Neural progenitor cell (in vitro differentiated cells): Measurements from ENCODE around the gene FMO3. TPM values are rescaled to one million over a fixed set of nuclear protein-coding genes. Genes with fewer than 3 reads are reported as not detected.

Experiments
- DNase-seq: peaks from one replicate; pipeline ENCODE4 v3.0.0-alpha.2; 2016; ENCODE audit warnings: low spot score
- H2AFZ ChIP-seq: fragments of 200-600 bp; sonication (generic); replicated peaks from 2 replicates; pipeline ENCODE4 v1.6.1; 2016; ENCODE audit warnings: antibody characterized with exemption
- H3F3A ChIP-seq: fragments of 200-600 bp; sonication (generic); 2 replicates; pipeline ENCODE4 v1.6.1; 2016; ENCODE audit warnings: antibody characterized with exemption, low read depth
- H3K27ac ChIP-seq: fragments of 200-600 bp; sonication (generic); 2 replicates; pipeline ENCODE4 v1.5.1; 2016; ENCODE audit warnings: mild to moderate bottlenecking
- H3K27me3 ChIP-seq: fragments of 200-600 bp; sonication (generic); 2 replicates; pipeline ENCODE4 v1.6.1; 2016; ENCODE audit warnings: mild to moderate bottlenecking, moderate library complexity
- H3K36me3 ChIP-seq: fragments of 200-600 bp; sonication (generic); 2 replicates; pipeline ENCODE4 v1.5.1; 2016
- H3K4me1 ChIP-seq: fragments of 200-600 bp; sonication (generic); 2 replicates; pipeline ENCODE4 v1.6.1; 2016; ENCODE audit warnings: mixed run types
- H3K4me2 ChIP-seq: fragments of 200-600 bp; sonication (generic); 2 replicates; pipeline ENCODE4 v1.6.1; 2016
- H3K4me3 ChIP-seq: fragments of 200-600 bp; sonication (generic); 2 replicates; pipeline ENCODE4 v1.5.1; 2016
- H3K79me2 ChIP-seq: fragments of 200-600 bp; sonication (generic); 2 replicates; pipeline ENCODE4 v1.6.1; 2016; ENCODE audit warnings: low read depth
- H3K9ac ChIP-seq: fragments of 200-600 bp; sonication (generic); 2 replicates; pipeline ENCODE4 v1.6.1; 2016
- H3K9me3 ChIP-seq: fragments of 200-600 bp; sonication (generic); 2 replicates; pipeline ENCODE4 v1.5.1; 2016; ENCODE audit warnings: low read depth
- H4K20me1 ChIP-seq: fragments of 200-600 bp; sonication (generic); 2 replicates; pipeline ENCODE4 v1.6.1; 2016; ENCODE audit warnings: low read depth
- H3K27ac Mint-ChIP-seq: 3 replicates; pipeline ENCODE4 v1.8.0; 2021; ENCODE audit warnings: mixed read lengths
- H3K27me3 Mint-ChIP-seq: 2 replicates; pipeline ENCODE4 v1.8.0; 2022; ENCODE audit warnings: low read depth, mild to moderate bottlenecking, inconsistent platforms, moderate library complexity, mixed read lengths; ENCODE audit not compliant: insufficient read depth
- H3K36me3 Mint-ChIP-seq: 3 replicates; pipeline ENCODE4 v1.8.0; 2021; ENCODE audit warnings: mixed read lengths
- H3K4me1 Mint-ChIP-seq: 3 replicates; pipeline ENCODE4 v1.8.0; 2021; ENCODE audit warnings: mixed read lengths
- H3K4me3 Mint-ChIP-seq: 3 replicates; pipeline ENCODE4 v1.8.0; 2021; ENCODE audit warnings: mild to moderate bottlenecking, moderate library complexity, mixed read lengths
- H3K9me3 Mint-ChIP-seq: 3 replicates; pipeline ENCODE4 v1.8.0; 2020; ENCODE audit warnings: mixed read lengths
- EZH2 ChIP-seq: fragments of 200-600 bp; sonication (generic); IDR thresholded peaks from 2 replicates; pipeline ENCODE4 v1.6.1; 2017; ENCODE audit warnings: antibody characterized with exemption, mild to moderate bottlenecking, moderate library complexity
- EZH2phosphoT487 ChIP-seq: fragments of 200-600 bp; sonication (generic); IDR thresholded peaks from 2 replicates; pipeline ENCODE4 v1.6.1; 2017; ENCODE audit warnings: antibody characterized with exemption
- total RNA-seq: library from RNA; depleted of rRNA; stranded (reverse); fragments of >200 nt; gene quantifications from 2 replicates; pipeline ENCODE4 v1.2.3, GENCODE V29; 2015; ENCODE audit warnings: low replicate concordance
- TF ChIP-seq, protein P1 (sequence below): fragments of 200-600 bp; sonication (generic); IDR thresholded peaks from 2 replicates; pipeline ENCODE4 v1.5.1; 2017; ENCODE audit warnings: antibody characterized with exemption, mild to moderate bottlenecking

Gene FMO3
- total RNA-seq, 1 donor from 2014 or later, result not detected

DNA sequence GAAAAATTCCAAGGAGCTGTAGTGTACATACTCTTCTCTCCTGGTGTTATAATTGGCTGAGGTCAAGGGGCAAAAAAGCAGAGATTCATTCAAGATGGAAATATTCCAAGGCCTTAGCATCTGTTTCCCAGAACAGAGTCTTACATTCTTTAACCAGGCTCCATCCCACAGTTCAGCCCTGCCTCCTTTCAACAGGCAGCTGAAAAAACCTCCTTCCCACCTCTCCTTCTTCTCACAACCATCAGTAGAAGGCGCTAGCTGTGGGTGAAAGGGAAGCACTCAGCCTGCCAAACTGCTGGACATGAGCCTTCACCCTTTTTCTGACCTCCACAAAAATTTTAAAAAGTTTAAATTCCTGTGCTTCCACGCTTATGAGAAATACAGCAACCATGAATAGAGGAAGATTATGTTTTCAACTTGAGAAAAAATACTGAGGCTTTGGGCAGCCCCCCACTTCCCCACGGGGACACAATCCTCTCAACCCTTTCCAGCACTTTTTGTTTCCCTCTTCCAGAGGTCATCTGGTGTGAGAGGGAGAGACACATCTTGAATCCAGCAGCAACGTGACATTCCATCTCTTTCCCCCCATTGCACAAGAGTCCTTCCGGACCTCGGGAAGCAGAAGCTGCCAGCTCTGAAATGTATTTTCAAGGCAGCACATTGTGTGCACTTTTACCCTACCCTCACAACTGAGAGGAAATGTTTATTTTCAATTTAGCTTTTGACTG lies 51.1 kb downstream of the FMO3 start:
- Histone ChIP-seq H4K20me1 (no peaks in the 10 kb centered on the region), H3F3A (peaks cover 12% of the 10 kb centered on the region), H3K79me2 (no peaks in the 10 kb centered on the region), H3K27ac (peak overlapping the region; percentile 55), H3K36me3 (no peaks in the 10 kb centered on the region), H3K9me3 (no peaks in the 10 kb centered on the region), H3K4me3 (no peak overlapping the region), H3K9ac (no peak overlapping the region), H3K27me3 (no peaks in the 10 kb centered on the region), H3K4me2 (peak overlapping the region; percentile 36), H3K4me1 (peaks cover 34% of the 10 kb centered on the region), H2AFZ (peak overlapping the region; percentile 59)
- H3K27me3 Mint-ChIP-seq, result no peaks in the 10 kb centered on the region
- H3K27ac Mint-ChIP-seq, result no peak overlapping the region
- peaks cover 18% of the 10 kb centered on the region for H3K4me1 Mint-ChIP-seq
- no peaks in the 10 kb centered on the region for H3K36me3 Mint-ChIP-seq
- TF ChIP-seq EZH2 (no peak), EZH2phosphoT487 (no peak)
- TF ChIP-seq, protein P1, sequence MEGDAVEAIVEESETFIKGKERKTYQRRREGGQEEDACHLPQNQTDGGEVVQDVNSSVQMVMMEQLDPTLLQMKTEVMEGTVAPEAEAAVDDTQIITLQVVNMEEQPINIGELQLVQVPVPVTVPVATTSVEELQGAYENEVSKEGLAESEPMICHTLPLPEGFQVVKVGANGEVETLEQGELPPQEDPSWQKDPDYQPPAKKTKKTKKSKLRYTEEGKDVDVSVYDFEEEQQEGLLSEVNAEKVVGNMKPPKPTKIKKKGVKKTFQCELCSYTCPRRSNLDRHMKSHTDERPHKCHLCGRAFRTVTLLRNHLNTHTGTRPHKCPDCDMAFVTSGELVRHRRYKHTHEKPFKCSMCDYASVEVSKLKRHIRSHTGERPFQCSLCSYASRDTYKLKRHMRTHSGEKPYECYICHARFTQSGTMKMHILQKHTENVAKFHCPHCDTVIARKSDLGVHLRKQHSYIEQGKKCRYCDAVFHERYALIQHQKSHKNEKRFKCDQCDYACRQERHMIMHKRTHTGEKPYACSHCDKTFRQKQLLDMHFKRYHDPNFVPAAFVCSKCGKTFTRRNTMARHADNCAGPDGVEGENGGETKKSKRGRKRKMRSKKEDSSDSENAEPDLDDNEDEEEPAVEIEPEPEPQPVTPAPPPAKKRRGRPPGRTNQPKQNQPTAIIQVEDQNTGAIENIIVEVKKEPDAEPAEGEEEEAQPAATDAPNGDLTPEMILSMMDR, result no peak
- H3K4me3 Mint-ChIP-seq, result no peak overlapping the region
- DNase-seq, result no peak
- no peaks in the 10 kb centered on the region for H3K9me3 Mint-ChIP-seq

DNA sequence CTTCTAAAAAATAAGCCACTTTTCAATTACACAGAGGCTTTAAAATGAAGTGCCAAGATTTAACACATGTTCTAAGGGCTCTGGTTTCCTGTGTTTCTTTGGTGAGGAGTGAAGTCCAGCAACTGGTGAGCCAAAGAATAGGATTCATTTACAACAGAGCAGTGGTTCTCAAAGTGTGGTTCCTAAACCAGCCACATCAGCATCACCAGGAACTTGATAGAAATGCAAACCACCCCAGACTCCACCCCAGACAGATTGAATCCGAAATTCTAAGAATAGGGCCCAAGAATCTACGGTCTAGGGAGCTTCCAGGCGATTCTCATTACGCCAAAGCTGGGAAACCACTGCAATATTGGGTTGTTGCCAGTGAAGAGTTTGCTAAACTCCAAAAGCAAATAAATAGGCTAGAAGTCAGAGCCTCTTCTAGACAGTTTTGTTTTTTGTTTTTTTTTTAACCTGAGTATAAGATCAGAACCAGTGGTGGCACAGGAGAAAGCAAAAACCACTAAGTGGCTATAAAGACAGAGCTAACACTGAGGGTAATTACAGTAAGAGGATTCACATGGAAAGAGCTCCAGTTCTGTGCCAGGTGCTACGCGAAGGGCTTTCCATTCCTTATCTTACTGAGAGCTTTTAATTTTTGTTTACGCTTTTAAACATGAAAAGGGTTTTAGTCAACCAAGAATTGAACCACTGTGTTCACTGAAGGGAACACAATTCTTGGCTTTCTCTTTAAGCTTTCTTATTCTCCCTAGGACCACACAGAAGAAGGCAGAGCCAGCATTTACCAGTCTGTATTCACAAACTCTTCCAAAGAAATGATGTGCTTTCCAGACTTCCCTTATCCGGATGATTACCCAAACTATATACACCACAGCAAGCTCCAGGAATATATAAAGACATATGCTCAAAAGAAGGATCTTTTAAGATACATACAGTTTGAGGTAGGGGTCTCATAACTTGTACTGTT lies 52.0 kb downstream of the FMO3 start:
- Histone ChIP-seq H3F3A (peaks cover 12% of the 10 kb centered on the region), H3K4me3 (no peak overlapping the region), H3K4me2 (peak overlapping the region; percentile 36), H4K20me1 (no peaks in the 10 kb centered on the region), H3K9ac (no peak overlapping the region), H3K79me2 (no peaks in the 10 kb centered on the region), H3K27me3 (no peaks in the 10 kb centered on the region), H3K4me1 (peaks cover 29% of the 10 kb centered on the region), H3K27ac (peak overlapping the region; percentile 55), H3K9me3 (no peaks in the 10 kb centered on the region), H2AFZ (peak overlapping the region; percentile 59), H3K36me3 (no peaks in the 10 kb centered on the region)
- H3K4me1 Mint-ChIP-seq, result peaks cover 18% of the 10 kb centered on the region
- TF ChIP-seq EZH2phosphoT487, result no peak
- TF ChIP-seq, protein P1, result no peak
- no peak for TF ChIP-seq EZH2
- H3K36me3 Mint-ChIP-seq, result no peaks in the 10 kb centered on the region
- no peak overlapping the region for H3K4me3 Mint-ChIP-seq
- H3K27me3 Mint-ChIP-seq, result no peaks in the 10 kb centered on the region
- no peak overlapping the region for H3K27ac Mint-ChIP-seq
- DNase-seq, result peak; percentile 45
- no peaks in the 10 kb centered on the region for H3K9me3 Mint-ChIP-seq

DNA sequence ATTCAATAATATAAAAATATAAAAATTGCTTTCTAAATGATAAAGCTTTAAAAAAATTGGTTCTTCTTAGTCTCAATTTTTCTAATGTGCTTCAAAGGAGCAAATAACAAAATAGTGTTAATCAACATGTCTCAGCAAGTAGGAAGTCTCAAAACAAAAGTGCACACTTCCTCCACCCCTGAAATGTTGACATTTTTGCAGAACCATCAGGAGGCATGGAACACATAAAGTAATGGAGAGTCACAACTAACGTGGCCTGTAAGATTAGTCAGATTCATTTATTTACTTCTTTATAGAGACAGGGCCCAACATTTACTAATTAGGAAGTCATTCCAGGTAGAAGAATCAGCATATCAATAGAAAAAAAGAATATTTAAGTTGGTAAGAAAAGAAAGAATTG lies 59.5 kb downstream of the FMO3 start:
- Histone ChIP-seq H3K4me1 (no peaks in the 10 kb centered on the region), H2AFZ (no peak overlapping the region), H3K4me3 (no peak overlapping the region), H3K9ac (no peak overlapping the region), H4K20me1 (no peaks in the 10 kb centered on the region), H3K9me3 (no peaks in the 10 kb centered on the region), H3K27ac (no peak overlapping the region), H3F3A (no peaks in the 10 kb centered on the region), H3K27me3 (no peaks in the 10 kb centered on the region), H3K36me3 (no peaks in the 10 kb centered on the region), H3K79me2 (no peaks in the 10 kb centered on the region), H3K4me2 (no peak overlapping the region)
- Mint-ChIP-seq H3K9me3 (no peaks in the 10 kb centered on the region), H3K4me1 (no peaks in the 10 kb centered on the region), H3K36me3 (no peaks in the 10 kb centered on the region), H3K27me3 (no peaks in the 10 kb centered on the region), H3K27ac (no peak overlapping the region), H3K4me3 (no peak overlapping the region)
- TF ChIP-seq EZH2phosphoT487 (no peak), EZH2 (no peak)
- TF ChIP-seq, protein P1, result no peak
- no peak for DNase-seq
